Endothelial cell of umbilical vein (primary cell): ENCODE results near the gene FIZ1. TPM values are rescaled to one million over a fixed set of nuclear protein-coding genes. Genes with fewer than 3 reads are reported as not detected.

Experiments
- BruUV-seq: library from RNA; stranded (reverse); fragments of 400-500 nt; replicated peaks from 2 replicates; lab custom pipeline; 2021; lab: Mats Ljungman, UMichigan
- CTCF ChIA-PET: fragments of 300-600, 350-600 bp; sonication (Branson Sonifier 250); formaldehyde crosslinking; loops from one replicate; lab custom pipeline; 2021; ENCODE audit warnings: antibody characterized with exemption, inconsistent platforms; lab: Charles Lee
- POLR2A ChIA-PET: fragments of 300-600, 350-600 bp; sonication (Branson Sonifier 250); formaldehyde crosslinking; loops from one replicate; lab custom pipeline; 2021; ENCODE audit warnings: antibody characterized with exemption, inconsistent platforms; lab: Charles Lee
- DNase-seq: peaks from one replicate; pipeline ENCODE4 v3.0.0-alpha.2; 2011; ENCODE audit warnings: low read depth, low spot score
- FAIRE-seq: peaks from 2 replicates; lab custom pipeline; 2011; peaks lifted over from hg19 to GRCh38; lab: Jason Lieb, UNC
- H2AFZ ChIP-seq: 2 replicates; pipeline ENCODE4 v1.6.0; 2012; ENCODE audit warnings: low read depth, low read length, control low read depth, inconsistent platforms
- H3K27ac ChIP-seq: 2 replicates; pipeline ENCODE4 v1.5.1; 2011; ENCODE audit warnings: low read depth, mild to moderate bottlenecking, control low read depth, low read length, moderate library complexity; ENCODE audit not compliant: insufficient read depth
- H3K27me3 ChIP-seq, 2 experiments: 2 replicates each; pipeline versions ENCODE4 v1.6.0 to v1.6.1; 2011; ENCODE audit warnings: low read length in 2 of 2, mixed read lengths in 1 of 2; ENCODE audit not compliant: control insufficient read depth in 2 of 2, insufficient read depth in 2 of 2
- H3K36me3 ChIP-seq, 2 experiments: 2 replicates in 1 of 2; 3 replicates in 1 of 2; pipeline ENCODE4 v1.5.1; 2011; ENCODE audit warnings: low read length in 2 of 2, mild to moderate bottlenecking in 1 of 2, moderate library complexity in 1 of 2; ENCODE audit not compliant: control insufficient read depth in 2 of 2, insufficient read depth in 2 of 2; ENCODE audit errors: extremely low read depth in 1 of 2
- H3K4me1 ChIP-seq: 3 replicates; pipeline ENCODE4 v1.5.1; 2011; ENCODE audit warnings: mild to moderate bottlenecking, low read length; ENCODE audit not compliant: control insufficient read depth, insufficient read depth; ENCODE audit errors: extremely low read depth
- H3K4me2 ChIP-seq: 2 replicates; pipeline ENCODE4 v1.6.1; 2011; ENCODE audit warnings: low read length, control low read depth, mixed read lengths; ENCODE audit not compliant: insufficient read depth
- H3K4me3 ChIP-seq, 3 experiments: fragments of 200-600 bp in 1 of 3; sonication (generic), shearing (Covaris generic) in 1 of 3; replicated peaks in 1 of 3; 2 replicates each; pipeline ENCODE4 v1.5.1; 2011 to 2016; ENCODE audit warnings: control low read depth in 3 of 3, low read length in 3 of 3, mild to moderate bottlenecking in 2 of 3, inconsistent platforms in 1 of 3, low read depth in 1 of 3, moderate library complexity in 1 of 3; ENCODE audit not compliant: insufficient read depth in 1 of 3
- H3K79me2 ChIP-seq: 2 replicates; pipeline ENCODE4 v1.6.0; 2012; ENCODE audit warnings: low read length, inconsistent platforms; ENCODE audit not compliant: control insufficient read depth, insufficient read depth
- H3K9ac ChIP-seq: replicated peaks from 2 replicates; pipeline ENCODE3; 2011; ENCODE audit warnings: low read length, control low read depth; ENCODE audit not compliant: insufficient read depth; ENCODE audit errors: extremely low read depth
- H3K9me1 ChIP-seq: replicated peaks from 3 replicates; pipeline ENCODE4 v1.6.0; 2011; ENCODE audit warnings: mild to moderate bottlenecking, low read length; ENCODE audit not compliant: control insufficient read depth, insufficient read depth; ENCODE audit errors: extremely low read depth
- H3K9me3 ChIP-seq: replicated peaks from 2 replicates; pipeline ENCODE4 v1.5.1; 2012; ENCODE audit warnings: low read length, inconsistent platforms; ENCODE audit not compliant: control insufficient read depth, insufficient read depth
- H4K20me1 ChIP-seq: replicated peaks from 2 replicates; pipeline ENCODE3; 2011; ENCODE audit warnings: mild to moderate bottlenecking, low read length; ENCODE audit not compliant: control insufficient read depth, insufficient read depth; ENCODE audit errors: extremely low read depth
- CTCF ChIP-seq, 2 donors: IDR thresholded peaks; 1 replicate in 1 of 2; 2 replicates in 1 of 2; pipeline ENCODE4 v1.5.1; 2011; ENCODE audit warnings: low read length in 2 of 2, mild to moderate bottlenecking in 2 of 2, moderate library complexity in 2 of 2, control low read depth in 1 of 2, inconsistent platforms in 1 of 2, low read depth in 1 of 2; ENCODE audit not compliant: insufficient read depth in 1 of 2; ENCODE audit errors: extremely low read depth in 1 of 2
- EZH2 ChIP-seq: IDR thresholded peaks from 2 replicates; pipeline ENCODE4 v1.6.1; 2012; ENCODE audit warnings: borderline replicate concordance, low read depth, mild to moderate bottlenecking, moderate library complexity, low read length, inconsistent platforms; ENCODE audit not compliant: severe bottlenecking
- FOS ChIP-seq: IDR thresholded peaks from 2 replicates; pipeline ENCODE4 v1.6.1; 2011; ENCODE audit warnings: mild to moderate bottlenecking, low read length, moderate library complexity, borderline replicate concordance; ENCODE audit not compliant: insufficient read depth
- GATA2 ChIP-seq: IDR thresholded peaks from 2 replicates; pipeline ENCODE4 v1.7.0; 2011; ENCODE audit warnings: low read depth, mild to moderate bottlenecking, moderate library complexity, mixed read lengths, low read length; ENCODE audit not compliant: insufficient read length, insufficient read depth
- JUN ChIP-seq: IDR thresholded peaks from 2 replicates; pipeline ENCODE4 v1.6.1; 2011; ENCODE audit warnings: borderline replicate concordance, low read depth; ENCODE audit not compliant: insufficient read length, insufficient read depth
- MAX ChIP-seq: IDR thresholded peaks from 2 replicates; pipeline ENCODE4 v1.6.1; 2011; ENCODE audit not compliant: insufficient read depth, insufficient read length
- MYC ChIP-seq: IDR thresholded peaks from one replicate; pipeline ENCODE4 v1.6.1; 2011; ENCODE audit warnings: mild to moderate bottlenecking, low read depth, low read length
- POLR2A ChIP-seq: IDR thresholded peaks from 2 replicates; pipeline ENCODE4 v1.6.1; 2012; ENCODE audit warnings: low read depth, mild to moderate bottlenecking, control low read depth, low read length
- POLR2AphosphoS5 ChIP-seq: IDR thresholded peaks from 2 replicates; pipeline ENCODE4 v1.6.1; 2012; ENCODE audit warnings: low read depth, mild to moderate bottlenecking, control low read depth, low read length, moderate library complexity; ENCODE audit not compliant: insufficient read depth
- dilution Hi-C: fragments of 300-500 bp; cut with MboI; formaldehyde crosslinking; loops from one replicate; pipeline ENCODE4 v1.15.0; 2019; ENCODE audit warnings: low sequenced_read_pairs; ENCODE audit not compliant: extremely low pct_ligation_motif_present
- intact Hi-C: fragments of 100-400 bp; cut with micrococcal nuclease; formaldehyde crosslinking; loops from one replicate; pipeline ENCODE4 v1.10.0; 2022
- polyA plus RNA-seq, 4 experiments: library from polyadenylated mRNA; depleted of rRNA in 3 of 4; stranded (reverse) in 3 of 4; unstranded in 1 of 4; fragments of >200 nt; gene quantifications; 2 replicates each; pipeline versions ENCODE4 v1.2.1 to v1.2.3, GENCODE V29; 2011 to 2012; ENCODE audit warnings: missing spikeins in 1 of 4
- total RNA-seq: library from RNA; stranded (reverse); gene quantifications from 2 replicates; pipeline ENCODE4 v1.2.3, GENCODE V29; 2021

The FIZ1 gene
- total and polyA plus RNA-seq, 2 donors (not counting 3 experiments of a cell fraction or from before 2014, with no cell fraction given), result 6.6 to 15.6 TPM

- FAIRE-seq, result no peak
- no peaks in the 10 kb centered on the region for H3K9me3 ChIP-seq
- no peaks in the 10 kb centered on the region for H4K20me1 ChIP-seq
- H3K9ac ChIP-seq, result peak overlapping the region; percentile 84
- intact Hi-C loops, result no loop called here
- TF ChIP-seq EZH2 (no peak), POLR2AphosphoS5 (no peak), MYC (no peak), FOS (no peak), GATA2 (no peak), CTCF (IDR thresholded peaks at IDR 0.05; ENCODE audit: extremely low read depth in 1 of 2, insufficient read depth in 1 of 2, low read depth in 1 of 2, low read length in 2 of 2) (no peak), POLR2A (no peak), MAX (no peak), JUN (no peak)
- peak overlapping the region in 2 of 3 experiments; percentile 74 to 78 for H3K4me3 ChIP-seq
- dilution Hi-C loops, result no loop called here
- H3K9me1 ChIP-seq, result no peaks in the 10 kb centered on the region
- ChIA-PET CTCF (interaction anchor here (0.7 to 2.9 kb wide), 10 partner anchors 8 to 184 kb away, joined by 3 to 15 read pairs (median 6); partner anchors contain the start of genes ZNF524 and ZNF865), POLR2A (interaction anchor here (0.6 to 1.4 kb wide), 5 partner anchors 26 to 1152 kb away, joined by 4 to 8 read pairs (median 5); partner anchors contain the start of genes CDC42EP5 and FIZ1)
- peak overlapping the region; percentile 94 for H3K4me2 ChIP-seq
- H3K27ac ChIP-seq, result no peak overlapping the region
- no peaks in the 10 kb centered on the region for H3K79me2 ChIP-seq
- H3K27me3 ChIP-seq, result no peaks in the 10 kb centered on the region
- peaks cover 0 to 3% of the 10 kb centered on the region in 2 experiments for H3K36me3 ChIP-seq
- H2AFZ ChIP-seq, result peak overlapping the region; percentile 100
- H3K4me1 ChIP-seq, result peaks cover 6% of the 10 kb centered on the region
- no TSS peak for BruUV-seq
- no peak for DNase-seq
Observed at GRCh38 chr19:55625004-55625326, 25.6 kb upstream of the FIZ1 start.
